Tibial nerve (tissue), 3 donors: Measurements from ENCODE around the gene VPS33B.

ENCODE experiments used
- CTCF ChIP-seq, 5 experiments: fragments of 200-600 bp in 3 of 5; fragments of 450-650 bp in 2 of 5; sonication (generic) in 3 of 5; IDR thresholded peaks; one replicate each; pipeline ENCODE4 v1.5.1; 2016 to 2019; ENCODE audit warnings: antibody characterized with exemption in 5 of 5, mild to moderate bottlenecking in 3 of 5, moderate library complexity in 2 of 5
- POLR2A ChIP-seq, 2 donors: fragments of 450-650 bp; IDR thresholded peaks; one replicate each; pipeline ENCODE4 v1.6.1; 2017; ENCODE audit warnings: antibody characterized with exemption in 2 of 2, mild to moderate bottlenecking in 2 of 2, moderate library complexity in 2 of 2

GRCh38 chr15:90957791-90958190 is 64.6 kb downstream of the VPS33B start:
- TF ChIP-seq CTCF (IDR thresholded peaks at IDR 0.05) (no peak), POLR2A (IDR thresholded peaks at IDR 0.05) (no peak)
